ENCODE data around the gene SORBS2. TPM values are rescaled to one million over a fixed set of nuclear protein-coding genes. Genes with fewer than 3 reads are reported as not detected.
"Not testable (repeated sequence)": the region's sequence is repeated elsewhere in the genome, so short reads cannot be mapped to it uniquely, and the experiment has no call there.

The SORBS2 gene, protein sequence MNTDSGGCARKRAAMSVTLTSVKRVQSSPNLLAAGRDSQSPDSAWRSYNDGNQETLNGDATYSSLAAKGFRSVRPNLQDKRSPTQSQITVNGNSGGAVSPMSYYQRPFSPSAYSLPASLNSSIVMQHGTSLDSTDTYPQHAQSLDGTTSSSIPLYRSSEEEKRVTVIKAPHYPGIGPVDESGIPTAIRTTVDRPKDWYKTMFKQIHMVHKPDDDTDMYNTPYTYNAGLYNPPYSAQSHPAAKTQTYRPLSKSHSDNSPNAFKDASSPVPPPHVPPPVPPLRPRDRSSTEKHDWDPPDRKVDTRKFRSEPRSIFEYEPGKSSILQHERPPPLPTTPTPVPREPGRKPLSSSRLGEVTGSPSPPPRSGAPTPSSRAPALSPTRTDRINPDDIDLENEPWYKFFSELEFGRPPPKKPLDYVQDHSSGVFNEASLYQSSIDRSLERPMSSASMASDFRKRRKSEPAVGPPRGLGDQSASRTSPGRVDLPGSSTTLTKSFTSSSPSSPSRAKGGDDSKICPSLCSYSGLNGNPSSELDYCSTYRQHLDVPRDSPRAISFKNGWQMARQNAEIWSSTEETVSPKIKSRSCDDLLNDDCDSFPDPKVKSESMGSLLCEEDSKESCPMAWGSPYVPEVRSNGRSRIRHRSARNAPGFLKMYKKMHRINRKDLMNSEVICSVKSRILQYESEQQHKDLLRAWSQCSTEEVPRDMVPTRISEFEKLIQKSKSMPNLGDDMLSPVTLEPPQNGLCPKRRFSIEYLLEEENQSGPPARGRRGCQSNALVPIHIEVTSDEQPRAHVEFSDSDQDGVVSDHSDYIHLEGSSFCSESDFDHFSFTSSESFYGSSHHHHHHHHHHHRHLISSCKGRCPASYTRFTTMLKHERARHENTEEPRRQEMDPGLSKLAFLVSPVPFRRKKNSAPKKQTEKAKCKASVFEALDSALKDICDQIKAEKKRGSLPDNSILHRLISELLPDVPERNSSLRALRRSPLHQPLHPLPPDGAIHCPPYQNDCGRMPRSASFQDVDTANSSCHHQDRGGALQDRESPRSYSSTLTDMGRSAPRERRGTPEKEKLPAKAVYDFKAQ (N-terminal part only)
- total RNA-seq, result 100 to 1,000 TPM in 1 of 4 donors, 10 to 100 TPM in 3; 21.5 to 103 (median 64.8) TPM

DNA sequence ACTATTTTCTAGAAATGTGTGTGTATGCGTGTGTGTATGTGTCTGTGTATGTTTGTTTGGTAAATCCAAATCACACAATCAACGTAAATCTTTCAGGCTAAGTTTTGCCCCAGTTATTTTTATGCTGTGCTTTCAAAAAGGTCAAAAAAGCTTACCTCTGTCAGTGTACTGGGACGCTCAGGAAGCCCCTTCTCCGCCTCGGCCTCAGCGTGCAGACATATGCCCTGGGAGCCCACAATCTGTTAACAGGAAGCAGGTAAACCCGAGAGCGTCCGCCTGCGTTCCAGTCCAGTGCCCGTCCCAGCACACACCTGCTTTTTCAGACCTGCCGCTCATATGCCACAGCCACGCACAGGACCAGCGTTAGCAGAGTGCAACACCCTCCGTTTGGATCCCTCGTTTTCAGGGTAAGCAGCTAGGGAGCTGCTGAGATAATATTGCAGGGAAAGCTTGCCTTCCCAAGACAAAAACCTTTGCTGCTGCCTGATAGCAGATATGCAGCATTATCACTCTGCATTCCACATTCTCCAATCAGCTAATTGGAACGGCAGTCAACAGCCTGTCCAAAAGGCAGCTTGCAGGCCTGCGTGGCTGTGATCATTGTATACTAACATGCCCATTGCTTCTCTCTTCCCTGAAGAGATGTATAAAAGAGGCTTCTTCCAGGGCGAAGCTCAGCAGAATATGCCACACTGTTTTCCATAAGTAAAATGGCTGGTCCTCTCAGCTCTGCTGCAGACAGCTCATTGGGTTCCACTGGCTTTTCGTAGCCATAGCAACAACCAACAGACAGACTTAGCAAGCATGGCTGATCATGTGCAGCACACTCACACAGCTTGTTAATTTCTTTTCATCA is at the start of gene SORBS2:
Gene SORBS2, minus strand, starts transcription at position 686 of the 856 bp plus-strand sequence. CDS start 121,623 bp downstream, outside the sequence.
- no peak for DNase-seq (ENCODE audit: low spot score)
- TF ChIP-seq, protein P1, sequence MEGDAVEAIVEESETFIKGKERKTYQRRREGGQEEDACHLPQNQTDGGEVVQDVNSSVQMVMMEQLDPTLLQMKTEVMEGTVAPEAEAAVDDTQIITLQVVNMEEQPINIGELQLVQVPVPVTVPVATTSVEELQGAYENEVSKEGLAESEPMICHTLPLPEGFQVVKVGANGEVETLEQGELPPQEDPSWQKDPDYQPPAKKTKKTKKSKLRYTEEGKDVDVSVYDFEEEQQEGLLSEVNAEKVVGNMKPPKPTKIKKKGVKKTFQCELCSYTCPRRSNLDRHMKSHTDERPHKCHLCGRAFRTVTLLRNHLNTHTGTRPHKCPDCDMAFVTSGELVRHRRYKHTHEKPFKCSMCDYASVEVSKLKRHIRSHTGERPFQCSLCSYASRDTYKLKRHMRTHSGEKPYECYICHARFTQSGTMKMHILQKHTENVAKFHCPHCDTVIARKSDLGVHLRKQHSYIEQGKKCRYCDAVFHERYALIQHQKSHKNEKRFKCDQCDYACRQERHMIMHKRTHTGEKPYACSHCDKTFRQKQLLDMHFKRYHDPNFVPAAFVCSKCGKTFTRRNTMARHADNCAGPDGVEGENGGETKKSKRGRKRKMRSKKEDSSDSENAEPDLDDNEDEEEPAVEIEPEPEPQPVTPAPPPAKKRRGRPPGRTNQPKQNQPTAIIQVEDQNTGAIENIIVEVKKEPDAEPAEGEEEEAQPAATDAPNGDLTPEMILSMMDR (IDR thresholded peaks at IDR 0.05), result no peak
- peak; percentile 87 for ATAC-seq (ENCODE audit: low FRiP score)

DNA sequence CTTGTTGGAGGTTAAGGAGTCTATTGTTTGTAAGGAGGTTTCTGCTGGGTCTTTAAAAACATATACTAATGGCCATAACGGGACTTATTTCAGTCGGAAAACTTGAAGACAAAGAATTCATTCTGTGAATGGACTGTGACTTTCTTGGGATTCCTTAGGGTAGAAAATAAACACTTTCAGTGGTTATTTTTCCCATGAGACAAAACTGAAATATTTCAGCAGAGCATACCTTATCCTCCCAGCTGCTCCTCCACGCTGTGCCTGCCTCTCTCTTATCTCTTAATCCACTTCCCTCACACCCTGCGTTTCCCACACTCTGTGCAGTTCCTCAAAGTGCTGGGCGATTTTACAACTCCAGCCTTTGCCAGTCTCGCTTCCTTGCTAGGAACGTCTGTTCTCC is 47.1 kb upstream of the SORBS2 start:
- no peak for ATAC-seq (ENCODE audit: low FRiP score)
- TF ChIP-seq, protein P1 (IDR thresholded peaks at IDR 0.05), result no peak

DNA sequence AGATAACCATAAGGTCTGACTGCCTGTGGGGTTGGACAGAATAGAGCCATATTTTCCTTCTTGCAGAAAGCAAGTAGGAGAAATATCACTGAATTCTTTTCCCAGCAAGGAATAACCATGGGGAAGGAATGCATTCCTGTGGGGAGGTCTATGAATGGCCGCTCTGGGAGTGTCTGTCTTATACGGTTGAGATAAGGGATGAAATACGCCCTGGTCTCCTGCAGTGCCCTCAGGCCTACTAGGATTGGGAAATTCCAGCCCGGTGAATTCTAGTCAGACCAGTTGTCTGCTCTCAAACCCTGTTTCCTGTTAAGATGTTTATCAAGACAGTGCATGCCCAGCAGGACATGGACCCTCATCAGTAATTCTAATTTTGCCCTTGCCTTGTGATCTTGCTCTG is 45.6 kb upstream of the SORBS2 start:
- DNase-seq (ENCODE audit: low spot score); ATAC-seq (ENCODE audit: low FRiP score): not testable (repeated sequence)

More for the DNA sequence above, 47.1 kb upstream of the SORBS2 start:
- DNase-seq (ENCODE audit: low spot score), result no peak

DNA sequence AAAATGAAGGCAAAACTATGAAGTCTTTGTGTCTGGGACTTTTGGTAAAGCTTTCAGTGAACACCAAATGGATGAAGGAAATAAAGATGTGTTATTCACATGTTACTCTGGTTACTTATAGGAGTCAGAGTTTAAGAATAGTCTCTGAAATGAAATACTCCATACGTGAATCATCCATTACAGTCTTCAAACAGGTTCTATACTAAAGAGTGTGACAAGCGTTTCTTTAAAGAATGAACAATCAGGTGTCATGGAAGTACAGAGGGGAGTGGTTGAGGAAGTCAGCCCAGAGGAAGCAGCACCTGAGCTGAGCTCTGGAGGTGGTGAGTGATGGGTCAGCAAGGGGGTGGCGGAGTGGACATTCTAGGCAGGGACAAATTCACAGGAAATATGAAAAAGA is 41.8 kb upstream of the SORBS2 start:
- no peak for ATAC-seq (ENCODE audit: low FRiP score)
- TF ChIP-seq, protein P1 (IDR thresholded peaks at IDR 0.05), result no peak
- no peak for DNase-seq (ENCODE audit: low spot score)

DNA sequence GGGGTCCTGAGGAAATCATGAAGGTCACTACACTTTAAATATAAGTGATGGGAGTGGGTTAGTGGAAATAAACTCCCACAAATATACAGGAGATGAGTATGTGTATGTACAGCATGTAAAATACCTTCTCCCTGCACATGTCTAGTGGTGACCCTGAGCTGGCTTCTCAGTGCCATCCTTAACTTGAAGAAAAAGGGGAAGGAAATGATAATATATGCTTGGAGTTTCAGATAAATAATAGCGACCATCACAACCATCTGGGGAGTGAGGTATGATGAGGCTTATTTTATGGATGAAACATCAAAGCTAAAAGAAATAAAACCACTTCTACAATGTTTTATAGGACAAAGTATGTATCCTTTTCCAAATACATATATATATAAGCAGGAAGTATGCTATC is 41.0 kb upstream of the SORBS2 start:
- TF ChIP-seq, protein P1 (IDR thresholded peaks at IDR 0.05), result no peak
- no peak for ATAC-seq (ENCODE audit: low FRiP score)
- no peak for DNase-seq (ENCODE audit: low spot score)

DNA sequence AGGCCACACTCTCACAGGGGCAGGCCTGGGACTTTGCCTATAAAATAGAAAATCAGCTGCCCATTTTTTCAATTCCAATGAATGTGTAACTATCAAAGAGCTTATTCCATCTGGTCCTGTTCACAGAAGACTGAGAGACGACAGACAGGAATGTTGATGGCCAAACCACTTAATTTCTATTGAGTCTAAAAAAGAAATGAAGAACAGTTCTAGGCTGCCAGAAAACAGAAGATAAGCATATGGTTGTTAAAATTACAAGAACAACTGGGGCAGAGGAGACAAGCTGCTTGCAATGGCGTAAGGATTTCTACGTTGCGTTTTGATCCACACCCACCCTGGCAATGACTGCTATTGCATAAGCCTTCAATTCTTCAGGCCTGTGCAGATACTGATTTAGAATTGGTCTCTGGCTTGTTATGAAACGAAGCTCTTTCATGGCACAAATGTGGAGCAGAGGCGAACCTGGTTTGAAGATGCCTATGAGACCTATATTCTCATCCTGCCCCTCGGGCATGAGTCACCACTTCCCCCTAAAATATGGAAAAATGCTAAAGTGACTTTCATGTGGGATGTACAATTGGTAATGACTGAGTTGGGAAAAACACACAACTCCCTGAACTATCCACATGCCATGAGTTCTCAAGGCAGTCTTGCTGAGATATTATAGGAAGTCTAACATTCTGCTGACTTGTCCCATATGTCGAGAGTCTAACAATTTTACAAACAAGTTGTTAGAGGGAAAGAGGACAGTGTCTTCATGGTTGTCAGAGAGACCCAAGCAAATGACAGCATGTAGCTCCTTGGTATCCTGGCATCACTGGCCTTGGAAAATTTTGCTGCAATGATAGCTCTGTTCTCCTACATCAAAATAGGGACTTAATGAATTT is 37.9 kb upstream of the SORBS2 start:
- ATAC-seq (ENCODE audit: low FRiP score) (peak; percentile 80), DNase-seq (ENCODE audit: low spot score) (no peak)
- TF ChIP-seq, protein P1 (IDR thresholded peaks at IDR 0.05), result no peak
